SK-N-SH treated with all-trans-retinoic acid at 6 μM for 48 hours (cell line): ENCODE data around the gene CHST6.

Source experiments
- ATAC-seq: fragments of 200-7000 bp; cut with Tn5 transposase; 3 replicates; pipeline ENCODE4 v1.9.1; 2020; ENCODE audit warnings: mild to moderate bottlenecking, moderate library complexity
- ARNTL ChIP-seq: fragments of 450-650 bp; formaldehyde crosslinking; IDR thresholded peaks from 2 replicates; pipeline ENCODE4 v1.5.0; 2020; ENCODE audit warnings: low read depth, mild to moderate bottlenecking, moderate library complexity, borderline replicate concordance
- BACH2 ChIP-seq: fragments of 250-450 bp; sonication (Bioruptor Pico); IDR thresholded peaks from 2 replicates; pipeline ENCODE4 v1.9.0; 2021; ENCODE audit warnings: mild to moderate bottlenecking, borderline replicate concordance
- CREB5 ChIP-seq: fragments of 250-450 bp; sonication (Bioruptor Pico); IDR thresholded peaks from 2 replicates; pipeline ENCODE4 v1.5.1; 2020; ENCODE audit warnings: low read depth, mild to moderate bottlenecking, moderate library complexity
- CSDC2 ChIP-seq: fragments of 250-450 bp; sonication (Bioruptor Pico); IDR thresholded peaks from 2 replicates; pipeline ENCODE4 v1.5.0; 2020; ENCODE audit warnings: mild to moderate bottlenecking, moderate library complexity
- ESRRG ChIP-seq: fragments of 250-450 bp; sonication (Bioruptor Pico); IDR thresholded peaks from 2 replicates; pipeline ENCODE4 v1.6.1; 2021; ENCODE audit warnings: mild to moderate bottlenecking
- GLIS3 ChIP-seq: fragments of 250-450 bp; sonication (Bioruptor Pico); IDR thresholded peaks from 2 replicates; pipeline ENCODE4 v1.5.0; 2020; ENCODE audit warnings: mild to moderate bottlenecking, moderate library complexity
- ISL1 ChIP-seq: fragments of 250-450 bp; sonication (Bioruptor Pico); IDR thresholded peaks from 2 replicates; pipeline ENCODE4 v2.1.2; 2022; ENCODE audit warnings: mild to moderate bottlenecking, moderate library complexity
- PPARA ChIP-seq: fragments of 250-450 bp; sonication (Bioruptor Pico); IDR thresholded peaks from 2 replicates; pipeline ENCODE4 v1.5.0; 2020; ENCODE audit warnings: mild to moderate bottlenecking, borderline replicate concordance
- RARB ChIP-seq: fragments of 250-450 bp; sonication (Bioruptor Pico); IDR thresholded peaks from 2 replicates; pipeline ENCODE4 v1.8.0; 2021; ENCODE audit warnings: mild to moderate bottlenecking, moderate library complexity
- SNAI2 ChIP-seq: fragments of 250-450 bp; sonication (Bioruptor Pico); IDR thresholded peaks from 2 replicates; pipeline ENCODE4 v1.5.0; 2020; ENCODE audit warnings: mild to moderate bottlenecking, moderate library complexity
- TCF4 ChIP-seq: fragments of 250-450 bp; sonication (Bioruptor Pico); IDR thresholded peaks from 2 replicates; pipeline ENCODE4 v1.8.0; 2021; ENCODE audit warnings: mild to moderate bottlenecking, moderate library complexity, borderline replicate concordance
- TOX ChIP-seq: fragments of 250-450 bp; sonication (Bioruptor Pico); IDR thresholded peaks from 2 replicates; pipeline ENCODE4 v1.8.0; 2021; ENCODE audit warnings: mild to moderate bottlenecking, moderate library complexity, borderline replicate concordance
- ZFP3 ChIP-seq: fragments of 250-450 bp; sonication (Bioruptor Pico); IDR thresholded peaks from 2 replicates; pipeline ENCODE4 v1.5.0; 2020; ENCODE audit warnings: mild to moderate bottlenecking, moderate library complexity
- ZNF565 ChIP-seq: fragments of 450-650 bp; formaldehyde crosslinking; conservative IDR thresholded peaks from 2 replicates; pipeline ENCODE4 v1.5.0; 2020; ENCODE audit warnings: low read depth, mild to moderate bottlenecking, moderate library complexity
- ZNF70 ChIP-seq: fragments of 450-650 bp; formaldehyde crosslinking; IDR thresholded peaks from 2 replicates; pipeline ENCODE4 v1.5.0; 2020; ENCODE audit warnings: mild to moderate bottlenecking, moderate library complexity
- ZNF8 ChIP-seq: fragments of 450-650 bp; formaldehyde crosslinking; IDR thresholded peaks from 2 replicates; pipeline ENCODE4 v1.5.0; 2020; ENCODE audit warnings: mild to moderate bottlenecking, moderate library complexity
- TF ChIP-seq, protein P1 (sequence below): fragments of 250-450 bp; sonication (Bioruptor Pico); IDR thresholded peaks from 2 replicates; pipeline ENCODE4 v1.8.0; 2020; ENCODE audit warnings: mild to moderate bottlenecking, moderate library complexity, borderline replicate concordance
- TF ChIP-seq, protein P2 (sequence below): fragments of 250-450 bp; sonication (Bioruptor Pico); IDR thresholded peaks from 2 replicates; pipeline ENCODE4 v1.5.0; 2020; ENCODE audit warnings: mild to moderate bottlenecking, moderate library complexity
- TF ChIP-seq, protein P3 (sequence below): fragments of 250-450 bp; sonication (Bioruptor Pico); IDR thresholded peaks from 2 replicates; pipeline ENCODE4 v1.5.1; 2021; ENCODE audit warnings: mild to moderate bottlenecking, moderate library complexity

Gene CHST6

DNA sequence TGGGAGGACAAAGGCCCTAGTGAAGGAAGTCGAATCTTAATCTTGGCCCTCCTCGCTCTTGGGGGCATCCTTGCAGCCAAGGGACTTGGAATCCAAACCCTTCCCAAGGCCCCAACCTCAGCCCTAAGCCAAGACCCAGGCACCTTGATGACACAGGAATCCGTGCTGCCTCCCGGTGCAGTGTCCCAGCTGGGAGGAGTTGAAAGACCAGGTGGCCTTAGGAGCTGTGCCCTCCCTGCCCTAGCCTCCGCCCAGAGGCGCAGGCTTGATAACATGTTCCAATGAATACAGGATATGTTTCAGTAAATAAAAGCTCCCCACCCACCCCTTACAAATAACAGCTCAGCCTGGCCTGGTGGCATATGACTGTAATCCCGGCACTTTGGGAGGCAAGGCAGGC is 40.7 kb upstream of the CHST6 start, which contains the start of gene CHST5:
Gene CHST5 (minus strand): TSS at position 208 of the 400 bp plus-strand sequence. CDS start 5,724 bp downstream, outside the sequence.
- no peak for ATAC-seq
- TF ChIP-seq CREB5 (CRISPR knock-in tag) (no peak), GLIS3 (CRISPR knock-in tag) (no peak), ZNF565 (no peak), SNAI2 (CRISPR knock-in tag) (no peak), CSDC2 (CRISPR knock-in tag) (no peak), TOX (CRISPR knock-in tag) (no peak), ISL1 (CRISPR knock-in tag) (no peak), RARB (CRISPR knock-in tag) (no peak), ZNF8 (CRISPR knock-in tag) (no peak), ZFP3 (CRISPR knock-in tag) (no peak)
- TF ChIP-seq, protein P1, sequence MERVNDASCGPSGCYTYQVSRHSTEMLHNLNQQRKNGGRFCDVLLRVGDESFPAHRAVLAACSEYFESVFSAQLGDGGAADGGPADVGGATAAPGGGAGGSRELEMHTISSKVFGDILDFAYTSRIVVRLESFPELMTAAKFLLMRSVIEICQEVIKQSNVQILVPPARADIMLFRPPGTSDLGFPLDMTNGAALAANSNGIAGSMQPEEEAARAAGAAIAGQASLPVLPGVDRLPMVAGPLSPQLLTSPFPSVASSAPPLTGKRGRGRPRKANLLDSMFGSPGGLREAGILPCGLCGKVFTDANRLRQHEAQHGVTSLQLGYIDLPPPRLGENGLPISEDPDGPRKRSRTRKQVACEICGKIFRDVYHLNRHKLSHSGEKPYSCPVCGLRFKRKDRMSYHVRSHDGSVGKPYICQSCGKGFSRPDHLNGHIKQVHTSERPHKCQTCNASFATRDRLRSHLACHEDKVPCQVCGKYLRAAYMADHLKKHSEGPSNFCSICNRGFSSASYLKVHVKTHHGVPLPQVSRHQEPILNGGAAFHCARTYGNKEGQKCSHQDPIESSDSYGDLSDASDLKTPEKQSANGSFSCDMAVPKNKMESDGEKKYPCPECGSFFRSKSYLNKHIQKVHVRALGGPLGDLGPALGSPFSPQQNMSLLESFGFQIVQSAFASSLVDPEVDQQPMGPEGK (CRISPR knock-in tag): no peak
- TF ChIP-seq, all 23 proteins: peak for 0

DNA sequence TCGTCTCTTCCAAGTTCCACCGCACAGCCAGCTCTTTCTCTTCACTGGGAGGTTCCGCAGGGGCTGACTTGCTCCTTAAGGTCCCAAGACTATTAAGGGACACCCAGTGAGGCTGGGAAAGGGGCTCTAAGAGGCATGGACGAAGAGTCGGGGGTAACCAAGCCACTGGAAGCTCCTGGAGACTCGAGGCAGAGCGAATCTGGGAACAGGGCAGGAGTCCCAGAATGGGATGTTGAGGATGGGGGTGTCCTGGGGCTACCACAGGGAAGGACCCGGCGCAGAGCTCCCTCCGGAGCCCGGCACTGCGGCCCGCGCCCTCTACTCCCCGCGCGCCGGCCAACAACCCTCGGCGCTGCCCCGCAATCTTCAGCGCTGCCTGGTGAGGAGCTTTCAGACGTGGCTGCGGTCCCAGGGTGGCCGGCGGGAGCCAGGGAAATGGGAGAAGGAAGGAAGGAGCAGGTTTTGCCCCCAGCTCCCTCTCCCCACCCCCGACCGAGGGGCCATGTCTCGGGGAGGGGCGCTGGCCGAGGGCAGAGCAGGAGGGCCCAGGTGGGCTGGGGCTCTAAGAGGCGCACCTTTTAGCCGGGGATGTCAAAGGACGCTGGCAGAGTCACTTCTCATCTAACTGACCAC is 40.1 kb upstream of the CHST6 start:
- no peak for ATAC-seq
- TF ChIP-seq CREB5 (CRISPR knock-in tag) (no peak), ZFP3 (CRISPR knock-in tag) (no peak), ISL1 (CRISPR knock-in tag) (no peak), CSDC2 (CRISPR knock-in tag) (no peak), ZNF565 (no peak), ESRRG (CRISPR knock-in tag) (no peak), SNAI2 (CRISPR knock-in tag) (no peak), TOX (CRISPR knock-in tag) (no peak), ARNTL (CRISPR knock-in tag) (no peak), RARB (CRISPR knock-in tag) (no peak), ZNF70 (no peak), BACH2 (CRISPR knock-in tag) (no peak), GLIS3 (CRISPR knock-in tag) (no peak), TCF4 (no peak), PPARA (CRISPR knock-in tag) (no peak)
- TF ChIP-seq, protein P2, sequence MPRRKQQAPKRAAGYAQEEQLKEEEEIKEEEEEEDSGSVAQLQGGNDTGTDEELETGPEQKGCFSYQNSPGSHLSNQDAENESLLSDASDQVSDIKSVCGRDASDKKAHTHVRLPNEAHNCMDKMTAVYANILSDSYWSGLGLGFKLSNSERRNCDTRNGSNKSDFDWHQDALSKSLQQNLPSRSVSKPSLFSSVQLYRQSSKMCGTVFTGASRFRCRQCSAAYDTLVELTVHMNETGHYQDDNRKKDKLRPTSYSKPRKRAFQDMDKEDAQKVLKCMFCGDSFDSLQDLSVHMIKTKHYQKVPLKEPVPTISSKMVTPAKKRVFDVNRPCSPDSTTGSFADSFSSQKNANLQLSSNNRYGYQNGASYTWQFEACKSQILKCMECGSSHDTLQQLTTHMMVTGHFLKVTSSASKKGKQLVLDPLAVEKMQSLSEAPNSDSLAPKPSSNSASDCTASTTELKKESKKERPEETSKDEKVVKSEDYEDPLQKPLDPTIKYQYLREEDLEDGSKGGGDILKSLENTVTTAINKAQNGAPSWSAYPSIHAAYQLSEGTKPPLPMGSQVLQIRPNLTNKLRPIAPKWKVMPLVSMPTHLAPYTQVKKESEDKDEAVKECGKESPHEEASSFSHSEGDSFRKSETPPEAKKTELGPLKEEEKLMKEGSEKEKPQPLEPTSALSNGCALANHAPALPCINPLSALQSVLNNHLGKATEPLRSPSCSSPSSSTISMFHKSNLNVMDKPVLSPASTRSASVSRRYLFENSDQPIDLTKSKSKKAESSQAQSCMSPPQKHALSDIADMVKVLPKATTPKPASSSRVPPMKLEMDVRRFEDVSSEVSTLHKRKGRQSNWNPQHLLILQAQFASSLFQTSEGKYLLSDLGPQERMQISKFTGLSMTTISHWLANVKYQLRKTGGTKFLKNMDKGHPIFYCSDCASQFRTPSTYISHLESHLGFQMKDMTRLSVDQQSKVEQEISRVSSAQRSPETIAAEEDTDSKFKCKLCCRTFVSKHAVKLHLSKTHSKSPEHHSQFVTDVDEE (CRISPR knock-in tag): no peak
- TF ChIP-seq, protein P3, sequence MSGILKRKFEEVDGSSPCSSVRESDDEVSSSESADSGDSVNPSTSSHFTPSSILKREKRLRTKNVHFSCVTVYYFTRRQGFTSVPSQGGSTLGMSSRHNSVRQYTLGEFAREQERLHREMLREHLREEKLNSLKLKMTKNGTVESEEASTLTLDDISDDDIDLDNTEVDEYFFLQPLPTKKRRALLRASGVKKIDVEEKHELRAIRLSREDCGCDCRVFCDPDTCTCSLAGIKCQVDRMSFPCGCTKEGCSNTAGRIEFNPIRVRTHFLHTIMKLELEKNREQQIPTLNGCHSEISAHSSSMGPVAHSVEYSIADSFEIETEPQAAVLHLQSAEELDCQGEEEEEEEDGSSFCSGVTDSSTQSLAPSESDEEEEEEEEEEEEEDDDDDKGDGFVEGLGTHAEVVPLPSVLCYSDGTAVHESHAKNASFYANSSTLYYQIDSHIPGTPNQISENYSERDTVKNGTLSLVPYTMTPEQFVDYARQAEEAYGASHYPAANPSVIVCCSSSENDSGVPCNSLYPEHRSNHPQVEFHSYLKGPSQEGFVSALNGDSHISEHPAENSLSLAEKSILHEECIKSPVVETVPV (CRISPR knock-in tag): no peak
- TF ChIP-seq, protein P1 (CRISPR knock-in tag): no peak
